DOHH2 (cell line): ENCODE data around the gene MAPKBP1.

Source experiments
- EZH2phosphoT487 ChIP-seq: fragments of 200-600 bp; sonication (generic); IDR thresholded peaks from 2 replicates; pipeline ENCODE4 v1.6.1; 2017; ENCODE audit warnings: borderline replicate concordance, mild to moderate bottlenecking, antibody characterized with exemption, low read length, moderate library complexity, mixed read lengths
- TF ChIP-seq, protein P1 (sequence below): fragments of 200-600 bp; sonication (generic); IDR thresholded peaks from one replicate; pipeline ENCODE4 v1.5.1; 2014; ENCODE audit warnings: antibody characterized with exemption, mild to moderate bottlenecking, low read depth, low read length; ENCODE audit not compliant: poor library complexity, severe bottlenecking

DNA sequence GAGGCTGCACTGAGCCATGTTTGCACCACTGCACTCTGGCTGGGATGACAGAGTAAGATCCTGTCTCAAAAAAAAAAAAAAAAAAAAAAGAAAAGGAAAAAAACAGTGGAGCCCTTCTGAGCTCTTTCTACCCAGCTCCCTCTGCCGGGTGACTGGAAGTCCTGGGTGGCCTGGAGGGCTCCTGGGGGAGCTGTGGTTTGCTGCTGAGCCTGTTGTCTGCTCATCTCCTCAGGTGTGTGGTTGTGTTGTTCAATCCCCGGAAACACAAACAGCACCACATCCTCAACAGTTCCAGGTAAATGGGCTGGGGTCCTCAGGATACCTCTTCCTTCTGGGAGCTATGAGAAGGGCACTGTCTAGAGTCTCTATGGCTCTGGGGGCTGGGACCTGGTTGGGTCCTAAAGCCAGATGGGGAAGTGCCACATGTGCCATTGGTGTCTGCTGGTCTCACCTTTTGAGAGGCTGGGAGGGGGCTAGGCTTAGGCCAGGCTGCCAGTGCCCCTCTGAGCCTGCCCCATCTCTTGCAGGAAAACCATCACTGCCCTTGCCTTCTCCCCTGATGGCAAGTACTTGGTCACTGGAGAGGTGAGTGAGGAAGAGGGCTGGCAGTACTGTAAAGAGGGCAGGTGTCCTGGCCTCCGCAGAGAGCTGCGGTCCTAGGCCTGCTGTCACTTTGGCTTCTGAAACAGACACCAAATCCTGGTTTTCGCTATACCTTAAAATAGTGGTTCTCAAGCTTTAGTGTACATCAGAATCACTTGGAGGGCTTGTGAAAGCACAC lies 36.6 kb downstream of the MAPKBP1 start:
- TF ChIP-seq, protein P1, sequence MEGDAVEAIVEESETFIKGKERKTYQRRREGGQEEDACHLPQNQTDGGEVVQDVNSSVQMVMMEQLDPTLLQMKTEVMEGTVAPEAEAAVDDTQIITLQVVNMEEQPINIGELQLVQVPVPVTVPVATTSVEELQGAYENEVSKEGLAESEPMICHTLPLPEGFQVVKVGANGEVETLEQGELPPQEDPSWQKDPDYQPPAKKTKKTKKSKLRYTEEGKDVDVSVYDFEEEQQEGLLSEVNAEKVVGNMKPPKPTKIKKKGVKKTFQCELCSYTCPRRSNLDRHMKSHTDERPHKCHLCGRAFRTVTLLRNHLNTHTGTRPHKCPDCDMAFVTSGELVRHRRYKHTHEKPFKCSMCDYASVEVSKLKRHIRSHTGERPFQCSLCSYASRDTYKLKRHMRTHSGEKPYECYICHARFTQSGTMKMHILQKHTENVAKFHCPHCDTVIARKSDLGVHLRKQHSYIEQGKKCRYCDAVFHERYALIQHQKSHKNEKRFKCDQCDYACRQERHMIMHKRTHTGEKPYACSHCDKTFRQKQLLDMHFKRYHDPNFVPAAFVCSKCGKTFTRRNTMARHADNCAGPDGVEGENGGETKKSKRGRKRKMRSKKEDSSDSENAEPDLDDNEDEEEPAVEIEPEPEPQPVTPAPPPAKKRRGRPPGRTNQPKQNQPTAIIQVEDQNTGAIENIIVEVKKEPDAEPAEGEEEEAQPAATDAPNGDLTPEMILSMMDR = no peak
- TF ChIP-seq EZH2phosphoT487 = no peak
